Panc1 (cell line): ENCODE data around the gene PCGF5. TPM values are rescaled to one million over a fixed set of nuclear protein-coding genes. Genes with fewer than 3 reads are reported as not detected.

Experiments
- ATAC-seq: fragments of 200-7000 bp; cut with Tn5 transposase; 2 replicates; pipeline ENCODE4 v1.9.1; 2020; ENCODE audit warnings: mild to moderate bottlenecking, moderate library complexity
- BruUV-seq: library from RNA; stranded (reverse); fragments of 400-500 nt; replicated peaks from 2 replicates; lab custom pipeline; 2021; lab: Mats Ljungman, UMichigan
- CTCF ChIA-PET: fragments of 300-600 bp; sonication (Branson Sonifier 250); formaldehyde crosslinking; loops from one replicate; lab custom pipeline; 2022; ENCODE audit warnings: antibody characterized with exemption; lab: Charles Lee
- POLR2A ChIA-PET: fragments of 300-600 bp; sonication (Branson Sonifier 250); formaldehyde crosslinking; loops from one replicate; lab custom pipeline; 2022; ENCODE audit warnings: antibody characterized with exemption; lab: Charles Lee
- DNase-seq: peaks from one replicate; pipeline ENCODE4 v3.0.0-alpha.2; 2010; ENCODE audit warnings: low read depth, low spot score
- H3K27ac ChIP-seq: 2 replicates; pipeline ENCODE4 v1.5.1; 2011; ENCODE audit warnings: mild to moderate bottlenecking, low read length, inconsistent platforms
- H3K27me3 ChIP-seq: fragments of 200-500 bp; sonication (Bioruptor generic); 2 replicates; pipeline ENCODE4 v1.6.0; 2014; ENCODE audit warnings: low read length, inconsistent platforms; ENCODE audit not compliant: control insufficient read depth, insufficient read depth
- H3K36me3 ChIP-seq: fragments of 200-500 bp; sonication (Bioruptor generic); 2 replicates; pipeline ENCODE4 v1.5.1; 2014; ENCODE audit warnings: inconsistent platforms, mild to moderate bottlenecking, low read length, moderate library complexity; ENCODE audit not compliant: control insufficient read depth, insufficient read depth
- H3K4me1 ChIP-seq: 2 replicates; pipeline ENCODE4 v1.5.1; 2011; ENCODE audit warnings: inconsistent platforms, mild to moderate bottlenecking, low read length, moderate library complexity; ENCODE audit not compliant: control insufficient read depth, insufficient read depth
- H3K4me3 ChIP-seq, 2 experiments: 2 replicates each; pipeline ENCODE4 v1.5.1; 2011 to 2012; ENCODE audit warnings: low read depth in 2 of 2, low read length in 2 of 2, mild to moderate bottlenecking in 2 of 2, inconsistent platforms in 1 of 2, moderate library complexity in 1 of 2
- H3K9me3 ChIP-seq: fragments of 200-500 bp; sonication (Bioruptor generic); 2 replicates; pipeline ENCODE4 v1.5.1; 2014; ENCODE audit warnings: low read depth, mild to moderate bottlenecking, inconsistent platforms, low read length, moderate library complexity; ENCODE audit not compliant: control insufficient read depth, insufficient read depth
- CTCF ChIP-seq: fragments of 450-650 bp; IDR thresholded peaks from 2 replicates; pipeline ENCODE4 v1.5.1; 2017; ENCODE audit warnings: mild to moderate bottlenecking
- POLR2AphosphoS5 ChIP-seq: IDR thresholded peaks from 2 replicates; pipeline ENCODE4 v1.6.1; 2012; ENCODE audit warnings: mild to moderate bottlenecking, low read depth, low read length, moderate library complexity
- REST ChIP-seq, 2 experiments: IDR thresholded peaks; 2 replicates each; pipeline ENCODE4 v1.6.1; 2011 to 2012; ENCODE audit warnings: low read depth in 2 of 2, control low read depth in 1 of 2, low read length in 1 of 2, mild to moderate bottlenecking in 1 of 2, moderate library complexity in 1 of 2; ENCODE audit not compliant: insufficient read depth in 1 of 2
- SIN3A ChIP-seq: IDR thresholded peaks from 2 replicates; pipeline ENCODE4 v1.6.1; 2012; ENCODE audit warnings: low read depth, mild to moderate bottlenecking, low read length, moderate library complexity, borderline replicate concordance; ENCODE audit not compliant: insufficient read depth
- TCF7L2 ChIP-seq: IDR thresholded peaks from 2 replicates; pipeline ENCODE4 v1.6.1; 2011; ENCODE audit warnings: mild to moderate bottlenecking, low read depth, low read length, inconsistent platforms
- in situ Hi-C: cut with HindIII; loops from 2 replicates; pipeline ENCODE4 v1.10.0; 2016; ENCODE audit warnings: low sequenced_read_pairs, low pct_unique_long_range_greater_than_20kb
- intact Hi-C: fragments of 100-400 bp; cut with micrococcal nuclease; formaldehyde crosslinking; loops from one replicate; pipeline ENCODE4 v1.10.0; 2022; ENCODE audit not compliant: unreplicated experiment
- total RNA-seq: library from RNA; stranded (reverse); gene quantifications from one replicate; pipeline ENCODE4 v1.2.1, GENCODE V29; 2021; ENCODE audit not compliant: unreplicated experiment

The PCGF5 gene
- total RNA-seq, 1 experiment from 2014 or later, result 23.3 TPM

GRCh38 chr10:91328320-91328984 lies 108.0 kb downstream of the PCGF5 start:
- TF ChIP-seq CTCF (no peak), TCF7L2 (no peak), REST (IDR thresholded peaks at IDR 0.05; ENCODE audit: insufficient read depth in 1 of 2, low read depth in 2 of 2, low read length in 1 of 2) (no peak), SIN3A (no peak), POLR2AphosphoS5 (no peak)
- BruUV-seq, result no TSS peak
- ChIA-PET CTCF (no interaction called here), POLR2A (no interaction called here)
- Histone ChIP-seq H3K27me3 (0 out of 2 replicates have a peak, but pooled peaks cover 3% of the 10 kb centered on the region), H3K27ac (no peak overlapping the region), H3K4me1 (no peaks in the 10 kb centered on the region), H3K4me3 (no peak overlapping the region), H3K9me3 (no peaks in the 10 kb centered on the region), H3K36me3 (no peaks in the 10 kb centered on the region)
- ATAC-seq (no peak), DNase-seq (no peak)
- in situ Hi-C loops (no loop called here), intact Hi-C loops (no loop called here)

Other genes with a start within 250 kb of the PCGF5 start
- gene HECTD2, start 189.7 kb downstream of the PCGF5 start, total RNA-seq, result 11.5 TPM